ENCODE measurements around the gene MFNG.

MFNG gene

GRCh38 chr22:37431366-37431765, 54.8 kb downstream of the MFNG start:
- DNase-seq (ENCODE audit: extremely low spot score, insufficient read length, low read depth) (no peak), FAIRE-seq (no peak)

- DNase-seq (ENCODE audit: extremely low spot score, insufficient read length, low read depth) (no peak), FAIRE-seq (no peak)
Observed at GRCh38 chr22:37430941-37431340, 55.2 kb downstream of the MFNG start.

GRCh38 chr22:37428649-37429586, 57.3 kb downstream of the MFNG start:
- FAIRE-seq (peak; percentile 56), DNase-seq (ENCODE audit: extremely low spot score, insufficient read length, low read depth) (peak; percentile 47)

GRCh38 chr22:37427711-37428635, 58.2 kb downstream of the MFNG start:
- no peak for FAIRE-seq
- DNase-seq (ENCODE audit: extremely low spot score, insufficient read length, low read depth) = no peak

GRCh38 chr22:37427135-37427710, 59.0 kb downstream of the MFNG start, which contains the start of gene ELFN2:
ELFN2 (minus strand) TSS chr22:37427479; CDS start chr22:37375534, 51,945 bp downstream.
- DNase-seq (ENCODE audit: extremely low spot score, insufficient read length, low read depth) (no peak), FAIRE-seq (no peak)

GRCh38 chr22:37426706-37427134, 59.5 kb downstream of the MFNG start:
- DNase-seq (ENCODE audit: extremely low spot score, insufficient read length, low read depth) (no peak), FAIRE-seq (no peak)

GRCh38 chr22:37425800-37426705, 60.1 kb downstream of the MFNG start:
- no peak for DNase-seq (ENCODE audit: extremely low spot score, insufficient read length, low read depth)
- no peak for FAIRE-seq

- DNase-seq (ENCODE audit: extremely low spot score, insufficient read length, low read depth) = no peak
- no peak for FAIRE-seq
Observed at GRCh38 chr22:37425369-37425768, 60.8 kb downstream of the MFNG start.

- FAIRE-seq (no peak), DNase-seq (ENCODE audit: extremely low spot score, insufficient read length, low read depth) (no peak)
Observed at GRCh38 chr22:37423283-37423682, 62.9 kb downstream of the MFNG start.

GRCh38 chr22:37421468-37421877, 64.7 kb downstream of the MFNG start:
- DNase-seq (ENCODE audit: extremely low spot score, insufficient read length, low read depth) = no peak
- no peak for FAIRE-seq

- FAIRE-seq (no peak), DNase-seq (ENCODE audit: extremely low spot score, insufficient read length, low read depth) (no peak)
Observed at GRCh38 chr22:37420686-37421467, 65.3 kb downstream of the MFNG start.

GRCh38 chr22:37419969-37420685, 66.1 kb downstream of the MFNG start:
- DNase-seq (ENCODE audit: extremely low spot score, insufficient read length, low read depth) (no peak), FAIRE-seq (no peak)

- no peak for DNase-seq (ENCODE audit: extremely low spot score, insufficient read length, low read depth)
- no peak for FAIRE-seq
Observed at GRCh38 chr22:37419370-37419968, 66.7 kb downstream of the MFNG start.

Data from GM18507 (cell line).